Activated T-cell treated with anti-CD3 and anti-CD28 coated beads, Interleukin-2, amount 50 U/mL, for 48 hours (primary cell): ENCODE measurements around the gene NDUFS8.

Experiments
- DNase-seq, 2 experiments: peaks; one replicate each; pipeline ENCODE4 v3.0.0-alpha.2; 2020

Gene NDUFS8

DNA sequence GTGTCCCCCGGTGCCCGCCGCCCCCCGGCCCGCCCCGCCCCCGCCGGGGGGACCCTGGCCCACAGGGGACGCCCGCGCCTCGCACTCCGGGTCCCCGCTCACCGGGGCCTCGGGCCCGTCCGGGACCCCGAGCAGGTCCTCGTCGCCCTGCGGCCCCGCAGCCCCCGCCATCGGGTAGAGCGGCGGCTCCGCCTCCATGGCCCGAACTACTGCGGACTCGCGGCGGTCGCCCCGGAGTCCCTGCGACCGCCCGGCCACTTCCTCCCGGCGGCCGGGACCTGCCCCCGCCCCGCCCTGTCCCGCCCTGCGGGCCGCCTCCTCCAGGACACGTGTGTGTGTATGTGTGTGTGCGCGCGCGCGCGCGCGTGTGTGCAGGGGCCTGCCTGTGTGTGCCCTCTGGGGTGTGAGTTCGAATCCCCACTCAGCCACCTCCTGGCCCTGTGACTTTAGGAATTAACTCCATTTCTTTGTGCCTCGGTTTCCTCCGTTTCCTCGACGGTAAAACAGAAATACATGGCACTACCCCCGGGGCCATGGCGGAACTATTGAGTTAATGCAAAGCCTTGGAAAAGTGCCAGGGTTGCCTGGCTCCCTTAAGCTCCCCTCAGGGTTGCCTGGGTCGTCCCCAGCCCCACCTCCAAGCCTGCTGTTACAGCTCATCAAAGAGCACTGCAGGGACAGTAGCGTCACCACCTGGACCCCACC lies 26.5 kb upstream of the NDUFS8 start, which contains the start of gene UNC93B1:
TSS of gene UNC93B1 (minus strand) at position 252 of the 705 bp plus-strand sequence. CDS start at position 198, 54 bp downstream.
- peak; percentile 89 to 90 for DNase-seq

DNA sequence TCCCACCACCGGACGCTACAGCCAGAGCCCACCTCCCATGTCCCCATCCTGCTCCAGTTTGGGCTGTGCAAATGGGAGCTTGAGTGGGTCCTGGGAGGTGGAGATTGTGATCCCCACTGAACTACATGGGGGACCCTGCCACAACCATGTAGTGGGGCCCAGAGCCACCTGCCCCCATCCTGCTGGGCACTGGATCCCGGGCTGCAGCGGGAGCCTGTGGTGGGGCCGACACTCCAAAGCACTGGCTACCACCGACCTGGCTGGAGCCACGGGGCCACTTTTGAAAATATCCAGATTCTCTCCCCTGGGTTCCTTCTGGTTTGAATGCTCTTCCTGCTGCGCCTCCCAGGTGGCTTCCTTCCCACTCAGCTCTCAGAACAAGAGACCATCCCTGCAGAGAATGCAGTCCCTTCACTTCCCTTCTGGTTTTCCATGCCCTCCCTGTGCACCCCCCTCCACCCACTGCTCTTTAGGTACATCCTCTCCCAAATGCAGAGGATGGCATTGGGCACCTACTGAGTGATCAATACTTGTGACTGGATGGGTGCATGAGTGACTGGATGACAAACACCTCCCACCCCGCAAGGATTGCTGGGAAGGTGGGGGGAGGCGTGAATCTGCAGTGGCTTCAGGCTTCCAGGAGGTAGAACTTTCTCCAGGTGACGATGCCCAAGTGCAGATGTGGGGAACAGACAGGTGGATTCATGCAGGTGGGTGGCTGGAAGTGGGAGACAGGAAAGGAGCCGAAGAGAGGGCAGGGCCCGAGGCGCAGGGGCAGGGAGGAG lies 25.7 kb upstream of the NDUFS8 start:
- DNase-seq = no peak

- DNase-seq = no peak
These were observed 23.8 kb upstream of the NDUFS8 start for GRCh38 chr11:68006606-68007166.

- no peak for DNase-seq
These were observed 22.7 kb upstream of the NDUFS8 start for GRCh38 chr11:68007498-68008380.

GRCh38 chr11:68008381-68009337 lies 21.8 kb upstream of the NDUFS8 start:
- no peak for DNase-seq

- DNase-seq = no peak
These were observed 20.9 kb upstream of the NDUFS8 start for GRCh38 chr11:68009391-68010089.

GRCh38 chr11:68010090-68011041 lies 20.1 kb upstream of the NDUFS8 start, which contains the start of gene ALDH3B1:
TSS of gene ALDH3B1 (plus strand) at chr11:68010327. CDS start at chr11:68015298, 4,971 bp downstream.
- no peak for DNase-seq

- no peak for DNase-seq
These were observed 19.2 kb upstream of the NDUFS8 start for GRCh38 chr11:68011051-68011943.

- DNase-seq = no peak
These were observed 18.2 kb upstream of the NDUFS8 start for GRCh38 chr11:68012044-68012842.

GRCh38 chr11:68012843-68013610 lies 17.5 kb upstream of the NDUFS8 start:
- DNase-seq = no peak

DNA sequence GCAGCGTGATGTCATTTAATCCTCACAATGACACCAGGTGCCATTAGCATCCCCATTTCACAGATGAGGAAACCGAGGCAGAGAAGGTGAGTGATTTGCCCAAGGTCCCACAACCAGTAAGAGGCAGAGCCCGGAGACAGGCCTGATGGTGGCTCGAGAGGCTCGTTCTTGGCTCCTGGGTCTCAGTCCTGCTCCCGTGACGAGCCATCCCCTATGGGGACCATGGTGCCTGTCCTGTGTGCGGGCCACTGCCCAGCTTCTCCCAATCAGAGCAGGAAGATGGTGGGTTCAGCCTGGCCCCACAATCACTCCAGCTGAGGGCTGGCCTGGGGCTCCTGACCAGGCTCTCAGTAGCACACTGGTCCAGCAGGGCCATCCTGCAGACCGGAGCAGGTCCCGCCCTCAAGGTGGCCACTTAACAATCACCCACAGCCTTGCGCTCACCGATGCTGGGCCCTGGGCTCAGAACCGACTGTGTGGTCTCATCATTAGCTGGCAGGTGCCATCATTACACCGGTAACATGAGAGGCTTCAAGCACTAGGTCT lies 16.8 kb upstream of the NDUFS8 start:
- DNase-seq = no peak

DNA sequence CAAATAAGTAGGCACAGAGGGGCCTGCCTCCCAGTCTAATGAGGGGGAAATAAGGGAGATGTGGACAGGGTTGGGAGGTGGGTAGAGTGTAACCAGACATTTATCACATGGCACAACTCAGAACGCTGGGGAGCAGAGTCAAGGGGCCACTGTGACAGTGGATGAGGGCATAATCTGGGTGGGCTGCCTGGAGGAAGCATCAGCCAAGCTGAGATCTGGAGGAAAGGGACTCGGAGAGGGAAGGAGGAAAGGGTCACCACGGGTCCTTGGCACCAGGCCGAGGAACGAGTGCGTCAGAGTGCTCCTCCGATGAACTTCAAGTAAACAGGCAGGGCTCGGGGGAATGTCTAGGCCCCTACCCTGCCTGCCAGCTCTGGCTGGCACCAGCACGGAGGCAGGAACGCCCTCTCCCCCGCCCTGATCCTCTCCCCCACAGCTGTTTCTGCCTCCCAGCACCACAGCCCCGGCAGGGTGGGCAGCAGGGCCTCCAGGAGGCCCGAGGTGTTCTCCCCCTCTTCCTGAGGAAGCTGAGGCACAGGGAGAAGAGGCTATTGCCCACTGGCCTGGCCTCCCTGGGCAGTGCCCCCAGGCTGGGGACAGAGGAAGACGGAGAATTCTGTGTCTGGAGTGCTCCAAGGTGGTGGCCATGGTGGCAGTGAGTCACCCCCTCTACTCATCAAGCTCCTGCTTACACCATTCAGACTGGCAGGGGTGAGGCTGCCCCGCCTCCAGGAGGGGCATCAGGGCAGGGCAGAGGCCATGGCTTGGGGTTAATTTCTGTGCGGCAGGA lies 16.1 kb upstream of the NDUFS8 start:
- no peak for DNase-seq

DNA sequence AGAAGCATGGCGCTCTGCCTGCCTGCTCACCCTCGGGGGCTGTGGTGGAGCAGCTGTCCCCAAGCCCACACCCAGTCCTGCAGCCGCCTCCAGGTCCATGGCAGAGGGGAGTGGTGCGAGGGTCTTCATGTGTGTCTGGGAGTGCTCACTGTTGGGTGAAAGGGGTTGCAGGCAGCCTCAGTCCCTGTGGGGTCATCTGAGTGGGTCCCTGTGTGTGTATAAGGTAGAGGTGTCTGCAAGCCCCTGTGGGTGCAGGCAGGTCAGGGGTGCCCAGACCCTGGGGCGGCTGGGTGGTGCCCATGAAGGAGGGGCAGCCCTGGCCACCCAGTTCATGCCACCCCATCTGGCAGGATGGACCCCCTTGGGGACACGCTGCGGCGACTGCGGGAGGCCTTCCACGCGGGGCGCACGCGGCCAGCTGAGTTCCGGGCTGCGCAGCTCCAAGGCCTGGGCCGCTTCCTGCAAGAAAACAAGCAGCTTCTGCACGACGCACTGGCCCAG lies 15.5 kb upstream of the NDUFS8 start:
- DNase-seq = no peak

DNA sequence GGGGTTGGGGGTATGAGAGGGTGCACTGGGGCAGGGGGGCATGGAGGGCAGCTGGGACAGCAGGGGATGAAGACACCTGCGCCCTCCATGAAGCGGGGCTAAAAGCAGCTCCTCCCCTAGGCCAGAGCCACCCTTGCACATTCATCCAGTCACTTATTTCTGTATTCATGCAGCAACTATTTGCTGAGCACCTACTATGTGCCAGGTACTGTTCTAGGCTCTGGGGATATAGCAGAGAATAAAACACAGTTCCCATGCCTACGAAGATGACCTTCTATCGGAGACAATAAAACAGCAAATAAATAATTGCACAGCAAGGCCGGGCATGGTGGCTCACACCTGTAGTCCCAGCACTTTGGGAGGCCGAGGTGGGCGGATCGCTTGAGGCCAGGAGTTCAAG lies 15.0 kb upstream of the NDUFS8 start:
- DNase-seq = no peak

DNA sequence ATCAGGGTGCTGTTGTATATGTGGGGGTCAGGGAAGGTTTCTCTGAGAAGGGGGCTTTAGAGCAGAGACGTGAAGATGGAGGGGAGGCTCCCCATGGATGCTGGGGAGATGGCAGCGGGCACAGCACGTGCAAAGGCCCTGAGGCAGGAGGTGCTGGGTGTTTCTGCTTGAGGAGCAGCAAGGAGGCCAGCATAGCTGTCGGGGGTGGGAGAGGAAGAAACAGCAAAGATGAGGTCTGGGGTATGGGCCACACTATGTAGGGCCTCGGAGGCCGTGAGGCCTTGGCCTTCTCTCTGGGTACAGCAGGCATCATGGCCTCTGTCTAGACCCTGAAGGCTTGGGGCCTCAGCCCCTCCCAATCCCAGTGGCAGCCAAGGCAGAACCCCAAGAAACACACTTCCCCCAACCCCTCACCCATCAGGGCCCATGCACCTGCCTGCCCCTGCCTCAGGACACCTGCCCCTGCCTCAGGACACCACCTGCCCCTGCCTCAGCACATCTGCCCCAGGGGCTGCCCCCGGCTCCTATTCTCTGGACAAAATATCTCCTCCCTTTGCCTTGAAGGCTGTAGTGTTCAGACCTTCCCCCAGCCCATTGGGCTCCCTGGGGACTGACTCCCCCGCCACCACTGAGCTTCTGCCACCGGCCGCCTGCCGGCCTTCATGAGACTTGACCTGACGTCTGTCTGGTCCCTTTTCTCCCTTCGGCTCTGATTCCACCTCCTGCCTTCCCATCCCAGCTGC lies 14.1 kb upstream of the NDUFS8 start:
- no peak for DNase-seq
